Measurements from ENCODE around the gene TRIM66.
"Not testable (repeated sequence)": the region's sequence is repeated elsewhere in the genome, so short reads cannot be mapped to it uniquely, and the experiment has no call there.

TRIM66 gene

GRCh38 chr11:8690374-8691342 lies 8.2 kb upstream of the TRIM66 start:
- no peak for DNase-seq

GRCh38 chr11:8689726-8690255 lies 7.3 kb upstream of the TRIM66 start:
- DNase-seq, result no peak

- peak; percentile 82 for DNase-seq
Measured at GRCh38 chr11:8688414-8689362, 6.2 kb upstream of the TRIM66 start.

GRCh38 chr11:8686325-8686724 lies 3.9 kb upstream of the TRIM66 start:
- no peak for DNase-seq

GRCh38 chr11:8685820-8686219 lies 3.4 kb upstream of the TRIM66 start:
- DNase-seq, result no peak

- no peak for DNase-seq
Measured at GRCh38 chr11:8685306-8685705, 2.8 kb upstream of the TRIM66 start.

- no peak for DNase-seq
Measured at GRCh38 chr11:8684600-8685290, 2.3 kb upstream of the TRIM66 start.

GRCh38 chr11:8683115-8683807 lies 796 bp upstream of the TRIM66 start:
- peak; percentile 44 for DNase-seq

- DNase-seq, result no peak
Measured at GRCh38 chr11:8681837-8682302, 595 bp downstream of the TRIM66 start.

- no peak for DNase-seq
Measured at GRCh38 chr11:8679006-8679405, 3.5 kb downstream of the TRIM66 start.

GRCh38 chr11:8676458-8676857 lies 6.0 kb downstream of the TRIM66 start:
- DNase-seq, result no peak

GRCh38 chr11:8674859-8675258 lies 7.6 kb downstream of the TRIM66 start:
- no peak for DNase-seq

GRCh38 chr11:8672346-8672745 lies 10.1 kb downstream of the TRIM66 start:
- no peak for DNase-seq

GRCh38 chr11:8671651-8672062 lies 10.8 kb downstream of the TRIM66 start:
- no peak for DNase-seq

- no peak for DNase-seq
Measured at GRCh38 chr11:8671193-8671612, 11.3 kb downstream of the TRIM66 start.

- not testable (repeated sequence) for DNase-seq
Measured at GRCh38 chr11:8670081-8670480, 12.4 kb downstream of the TRIM66 start.

- no peak for DNase-seq
Measured at GRCh38 chr11:8665222-8665621, 17.2 kb downstream of the TRIM66 start.

GRCh38 chr11:8661001-8661795 lies 21.3 kb downstream of the TRIM66 start:
- no peak for DNase-seq

GRCh38 chr11:8658321-8659057 lies 24.0 kb downstream of the TRIM66 start:
- DNase-seq, result no peak

GRCh38 chr11:8656291-8656690 lies 26.2 kb downstream of the TRIM66 start:
- no peak for DNase-seq
